Cardiac septum (tissue), 1 donor: ENCODE data around the gene INHBE. TPM values are rescaled to one million over a fixed set of nuclear protein-coding genes. Genes with fewer than 3 reads are reported as not detected.
"Not testable (repeated sequence)": the region's sequence is repeated elsewhere in the genome, so short reads cannot be mapped to it uniquely, and the experiment has no call there.

Experiments used
- DNase-seq: peaks from one replicate; pipeline ENCODE4 v3.0.0-alpha.2; 2020; ENCODE audit warnings: low spot score
- intact Hi-C: fragments of 100-400 bp; cut with DNase I; formaldehyde crosslinking; loops from one replicate; pipeline ENCODE4 v1.14.0; 2022
- total RNA-seq: library from RNA; stranded (reverse); fragmentation: NEBNext Ultra II Directional; extraction: Animal tissue kit (Norgen Biotek cat#: 25700); gene quantifications from one replicate; pipeline ENCODE4 v1.2.1, GENCODE V29; 2021
- donor health status: DM: no; HTN: no; CAD: no.

The INHBE gene
- total RNA-seq, 1 donor from 2014 or later, result 0.73 TPM

DNA sequence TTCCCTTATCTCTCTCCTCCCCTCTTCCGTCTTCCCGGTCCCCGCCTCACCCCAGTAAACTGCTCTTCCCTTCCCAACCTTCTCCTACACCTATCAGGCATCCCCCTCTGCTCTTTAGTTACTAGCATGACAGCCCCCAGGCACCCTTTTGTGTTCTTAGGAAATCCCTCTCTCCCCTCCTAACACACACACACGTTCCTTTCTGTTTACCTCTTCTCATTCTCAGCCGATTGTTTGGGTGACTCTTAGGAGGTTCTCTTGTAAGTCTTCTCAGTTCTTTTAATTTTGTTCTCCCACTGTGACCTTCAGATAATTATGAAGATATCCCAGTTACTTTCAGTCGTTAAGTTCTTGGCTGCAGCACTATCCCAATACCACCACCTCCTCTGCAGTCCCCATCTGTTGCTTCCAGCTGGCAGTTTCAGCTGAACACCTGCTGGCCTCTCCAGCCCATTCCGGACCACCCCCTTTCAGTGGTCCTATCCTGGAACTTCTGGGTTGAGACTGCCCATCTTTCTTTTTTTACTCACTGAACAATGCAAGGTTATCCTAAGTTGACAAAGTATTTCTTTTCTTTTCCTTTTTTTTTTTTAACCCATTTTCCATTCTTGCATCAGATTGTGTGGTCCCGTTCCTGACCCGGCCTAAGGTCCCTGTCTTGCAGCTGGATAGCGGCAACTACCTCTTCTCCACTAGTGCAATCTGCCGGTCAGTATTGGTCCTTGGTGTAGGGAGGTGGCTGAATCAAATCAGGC is 33.5 kb downstream of the INHBE start:
- peak; percentile 15 for DNase-seq
- intact Hi-C loops, result loop anchor here (5.0 kb wide), 1 partner anchor 34 kb away; the partner anchor contains the start of genes DDIT3 and MBD6

DNA sequence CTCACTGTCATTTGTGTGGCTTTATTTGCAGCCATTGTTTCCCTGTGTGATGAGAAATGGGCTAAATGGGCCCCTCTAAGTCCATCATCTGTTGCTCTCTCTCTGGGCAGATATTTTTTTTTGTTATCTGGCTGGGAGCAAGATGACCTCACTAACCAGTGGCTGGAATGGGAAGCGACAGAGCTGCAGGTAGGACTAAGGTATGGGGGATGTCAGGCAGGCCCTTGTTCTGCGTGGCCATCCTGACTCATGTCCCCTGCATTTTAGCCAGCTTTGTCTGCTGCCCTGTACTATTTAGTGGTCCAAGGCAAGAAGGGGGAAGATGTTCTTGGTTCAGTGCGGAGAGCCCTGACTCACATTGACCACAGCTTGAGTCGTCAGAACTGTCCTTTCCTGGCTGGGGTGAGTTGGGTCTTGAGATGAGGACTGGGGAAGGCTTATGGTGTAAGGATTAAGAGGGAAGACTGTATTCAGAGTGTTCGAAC is 34.1 kb downstream of the INHBE start:
- peak; percentile 70 for DNase-seq
- intact Hi-C loops, result loop anchor here (5.0 kb wide), 1 partner anchor 33 kb away; the partner anchor contains the start of genes DDIT3 and MBD6

DNA sequence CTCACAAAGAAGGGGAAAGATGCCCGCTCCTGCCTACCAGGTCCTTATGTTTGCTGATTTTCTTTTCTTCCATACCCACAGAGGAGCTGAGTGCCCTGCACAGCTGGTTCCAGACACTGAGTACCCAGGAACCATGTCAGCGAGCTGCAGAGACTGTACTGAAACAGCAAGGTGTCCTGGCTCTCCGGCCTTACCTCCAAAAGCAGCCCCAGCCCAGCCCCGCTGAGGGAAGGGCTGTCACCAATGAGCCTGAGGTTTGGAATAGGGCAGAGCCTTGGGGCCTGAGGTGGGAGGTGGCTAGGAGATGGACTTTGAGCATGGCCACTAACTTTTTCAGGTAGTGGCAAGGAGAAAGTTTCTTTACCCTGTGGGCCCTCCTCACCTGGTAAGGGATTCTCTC is 35.0 kb downstream of the INHBE start:
- peak; percentile 44 for DNase-seq
- intact Hi-C loops, result no loop called here

DNA sequence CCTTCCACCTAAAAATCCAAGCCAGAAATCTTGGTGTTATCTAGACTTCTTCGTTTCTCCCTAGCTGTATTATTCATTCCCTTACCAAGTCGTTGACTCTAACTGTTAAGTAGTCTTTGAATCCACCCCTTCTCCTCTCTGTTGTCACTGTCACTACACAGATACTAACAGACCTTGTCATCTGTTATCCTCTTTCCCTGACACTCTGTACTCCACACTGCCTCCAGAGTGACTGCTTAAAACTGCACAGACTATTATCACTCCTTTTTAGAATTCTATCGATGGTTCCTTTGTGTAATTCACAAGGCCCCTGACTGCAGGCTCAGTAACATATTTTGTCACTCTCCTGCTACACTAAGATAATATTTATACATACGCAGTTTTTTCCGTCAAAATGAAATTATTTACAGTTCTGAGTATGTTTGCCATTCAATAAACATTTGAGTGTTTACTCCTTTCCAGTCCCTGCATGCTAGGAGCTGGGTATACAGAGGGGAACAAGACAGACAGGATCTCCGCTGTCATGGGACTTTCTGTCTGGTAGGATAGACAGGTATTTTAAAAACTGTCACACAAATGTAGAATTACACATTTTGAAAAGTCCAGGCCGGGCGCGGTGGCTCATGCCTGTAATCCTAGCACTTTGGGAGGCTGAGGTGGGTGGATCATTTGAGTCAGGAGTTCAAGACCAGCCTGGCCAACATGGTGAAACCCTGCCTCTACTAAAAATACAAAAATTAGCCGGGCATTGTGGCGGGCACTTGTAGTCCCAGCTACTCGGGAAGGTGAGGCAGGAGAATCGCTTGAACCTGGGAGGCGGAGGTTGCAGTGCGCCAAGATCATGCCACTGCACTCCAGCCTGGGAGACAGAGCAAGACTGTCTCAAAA is 36.5 kb downstream of the INHBE start:
- peak; percentile 7 for DNase-seq
- intact Hi-C loops, result no loop called here

DNA sequence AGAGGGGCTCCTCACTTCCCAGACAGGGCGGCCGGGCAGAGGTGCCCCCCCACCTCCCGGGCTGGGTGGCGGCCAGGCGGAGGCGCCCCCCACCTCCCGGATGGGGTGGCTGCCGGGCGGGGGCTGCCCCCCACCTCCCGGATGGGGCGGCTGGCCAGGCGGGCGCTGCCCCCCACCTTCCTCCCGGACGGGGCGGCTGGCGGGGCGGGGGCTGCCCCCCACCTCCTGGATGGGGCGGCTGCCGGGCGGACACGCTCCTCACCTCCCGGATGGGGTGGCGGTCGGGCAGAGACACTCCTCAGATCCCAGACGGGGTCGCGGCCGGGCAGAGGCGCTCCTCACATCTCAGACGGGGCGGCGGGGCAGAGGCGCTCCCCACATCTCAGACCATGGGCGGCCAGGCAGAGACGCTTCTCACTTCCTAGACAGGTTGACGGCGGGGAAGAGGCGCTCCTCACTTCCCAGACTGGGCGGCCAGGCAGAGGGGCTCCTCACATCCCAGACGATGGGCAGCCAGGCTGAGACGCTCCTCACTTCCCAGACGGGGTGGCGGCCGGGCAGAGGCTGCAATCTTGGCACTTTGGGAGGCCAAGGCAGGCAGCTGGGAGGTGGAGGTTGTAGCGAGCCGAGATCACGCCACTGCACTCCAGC is 40.1 kb downstream of the INHBE start:
- DNase-seq, intact Hi-C loops: not testable (repeated sequence)

DNA sequence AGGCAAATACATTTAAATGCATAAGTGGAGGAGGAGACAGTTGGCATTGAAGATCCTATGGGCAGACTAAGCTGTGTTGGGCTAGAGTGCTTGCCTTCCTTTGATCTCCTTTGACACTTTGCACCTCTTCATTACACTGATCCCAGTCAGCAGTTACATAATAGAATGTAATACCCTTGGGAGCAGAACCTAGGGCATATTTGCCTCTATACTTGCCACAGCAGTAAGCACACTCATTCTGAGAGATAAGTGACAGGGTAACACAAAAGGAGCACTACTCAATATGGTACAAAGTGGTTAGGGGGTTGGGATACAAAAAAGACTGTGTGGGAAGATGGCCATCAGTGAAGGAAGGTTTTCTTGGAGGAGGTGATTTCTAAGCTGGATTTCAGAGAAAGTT is 41.7 kb downstream of the INHBE start:
- intact Hi-C loops, result no loop called here
- DNase-seq, result no peak

DNA sequence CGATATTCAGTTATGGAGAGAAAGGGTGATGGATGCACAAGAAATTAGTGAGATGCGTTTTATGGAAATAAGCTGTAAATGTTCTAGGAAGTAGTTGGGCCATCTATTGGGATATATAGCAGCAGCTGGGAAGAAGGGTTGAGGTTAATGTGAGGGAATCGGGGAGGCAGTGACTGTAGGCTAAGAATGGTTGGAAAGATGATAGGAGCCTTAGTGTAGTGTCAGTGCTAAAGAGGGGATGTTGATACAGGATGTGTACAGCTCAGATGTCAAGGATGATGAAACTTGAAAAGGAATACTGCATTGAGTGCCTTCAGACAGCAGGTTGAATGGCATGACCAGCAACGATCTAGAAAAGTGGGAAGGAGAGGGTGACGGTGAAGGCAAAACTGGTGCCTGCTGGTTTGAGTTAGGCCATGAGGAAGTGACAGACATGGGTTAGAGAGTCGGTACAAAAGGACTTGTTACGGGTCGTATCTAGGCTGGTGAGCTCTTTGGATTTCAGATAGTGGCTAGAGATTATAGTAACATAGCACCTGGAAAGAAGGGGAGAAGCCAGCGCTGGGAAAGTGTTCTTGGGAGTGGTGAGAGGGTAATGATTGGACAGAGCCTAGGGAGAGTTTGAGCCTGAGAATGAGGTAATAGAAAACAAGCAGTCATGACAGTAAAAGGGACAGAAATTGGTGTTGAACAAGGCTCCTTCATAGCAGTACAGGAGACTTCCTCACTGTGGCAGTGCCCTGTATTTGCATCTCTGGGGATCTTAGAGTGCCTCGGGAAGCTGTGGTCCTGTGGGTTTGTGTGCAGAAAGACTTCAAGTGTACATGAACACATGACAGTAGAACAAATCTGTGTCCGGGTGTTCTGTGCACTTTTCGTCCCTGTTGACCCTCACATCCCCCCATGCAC is 42.4 kb downstream of the INHBE start:
- intact Hi-C loops, result no loop called here

DNA sequence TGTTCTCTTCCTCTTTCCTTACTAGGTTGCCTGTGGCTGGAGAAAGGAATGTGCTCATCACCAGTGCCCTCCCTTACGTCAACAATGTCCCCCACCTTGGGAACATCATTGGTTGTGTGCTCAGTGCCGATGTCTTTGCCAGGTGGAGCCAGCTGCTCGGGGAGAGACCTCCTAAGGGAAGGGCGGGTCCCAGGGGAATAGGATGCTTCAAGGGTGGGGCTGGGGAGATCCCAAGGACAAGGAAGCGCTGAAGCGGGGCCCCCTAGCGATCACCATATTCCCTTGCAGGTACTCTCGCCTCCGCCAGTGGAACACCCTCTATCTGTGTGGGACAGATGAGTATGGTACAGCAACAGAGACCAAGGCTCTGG is 43.0 kb downstream of the INHBE start:
- intact Hi-C loops, result no loop called here
- DNase-seq, result no peak

More for the DNA sequence above, 42.4 kb downstream of the INHBE start:
- no peak for DNase-seq

DNA sequence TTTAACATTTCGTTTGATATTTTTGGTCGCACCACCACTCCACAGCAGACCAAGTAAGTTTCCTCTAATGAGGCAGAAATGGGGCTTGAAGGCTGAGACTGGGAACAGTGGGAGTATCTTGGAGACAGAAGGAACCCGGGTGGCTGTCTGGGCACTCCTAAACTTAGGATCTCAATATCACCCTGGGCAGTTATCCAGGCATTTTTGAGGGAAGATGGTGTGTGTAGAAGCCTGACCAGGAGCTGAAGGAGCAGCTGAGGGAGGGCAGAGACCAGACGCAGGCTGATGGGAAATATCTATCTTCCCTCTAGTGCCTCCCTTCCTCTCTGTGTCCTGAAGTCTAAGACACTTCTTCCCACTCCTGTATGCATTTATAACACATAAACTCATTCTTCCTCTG is 43.5 kb downstream of the INHBE start:
- no peak for DNase-seq
- intact Hi-C loops, result no loop called here

DNA sequence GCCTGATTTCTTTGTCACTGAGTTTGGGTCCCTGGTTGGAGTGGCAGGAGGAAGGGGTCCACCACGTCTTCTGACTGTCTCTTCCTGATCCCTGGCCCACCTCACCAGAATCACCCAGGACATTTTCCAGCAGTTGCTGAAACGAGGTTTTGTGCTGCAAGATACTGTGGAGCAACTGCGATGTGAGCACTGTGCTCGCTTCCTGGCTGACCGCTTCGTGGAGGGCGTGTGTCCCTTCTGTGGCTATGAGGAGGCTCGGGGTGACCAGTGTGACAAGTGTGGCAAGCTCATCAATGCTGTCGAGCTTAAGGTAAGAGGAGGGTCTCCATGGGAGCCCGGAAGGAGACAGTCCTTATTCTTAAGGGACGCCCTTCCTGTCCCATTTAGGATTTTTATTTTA is 45.1 kb downstream of the INHBE start:
- no peak for DNase-seq
- intact Hi-C loops, result no loop called here

DNA sequence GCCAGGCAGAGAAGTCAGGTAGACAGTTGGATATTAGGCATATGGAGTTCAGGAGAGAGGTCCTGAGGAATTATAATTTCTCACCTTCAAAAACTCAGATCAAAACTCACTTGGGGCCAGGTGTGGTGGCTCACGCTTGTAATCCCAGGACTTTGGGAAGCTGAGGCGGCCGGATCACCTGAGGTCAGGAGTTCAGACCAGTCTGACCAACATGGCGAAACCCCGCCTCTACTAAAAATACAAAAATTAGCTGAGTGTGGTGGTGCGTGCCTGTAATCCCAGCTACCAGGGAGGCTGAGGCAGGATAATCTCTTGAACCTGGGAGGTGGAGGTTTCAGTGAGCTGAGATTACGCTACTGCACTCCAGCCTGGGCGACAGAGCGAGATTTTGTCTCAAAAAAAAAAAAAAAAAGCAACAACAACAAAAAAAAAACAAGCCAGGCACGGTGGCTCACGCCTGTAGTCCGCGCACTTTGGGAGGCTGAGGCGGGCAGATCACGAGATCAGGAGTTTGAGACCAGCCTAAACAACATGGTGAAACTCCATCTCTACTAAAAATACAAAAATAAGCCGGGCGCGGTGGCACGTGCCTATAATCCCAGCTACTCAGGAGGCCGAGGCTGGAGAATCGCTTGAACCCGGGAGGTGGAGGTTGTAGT is 47.3 kb downstream of the INHBE start:
- intact Hi-C loops, DNase-seq: not testable (repeated sequence)

DNA sequence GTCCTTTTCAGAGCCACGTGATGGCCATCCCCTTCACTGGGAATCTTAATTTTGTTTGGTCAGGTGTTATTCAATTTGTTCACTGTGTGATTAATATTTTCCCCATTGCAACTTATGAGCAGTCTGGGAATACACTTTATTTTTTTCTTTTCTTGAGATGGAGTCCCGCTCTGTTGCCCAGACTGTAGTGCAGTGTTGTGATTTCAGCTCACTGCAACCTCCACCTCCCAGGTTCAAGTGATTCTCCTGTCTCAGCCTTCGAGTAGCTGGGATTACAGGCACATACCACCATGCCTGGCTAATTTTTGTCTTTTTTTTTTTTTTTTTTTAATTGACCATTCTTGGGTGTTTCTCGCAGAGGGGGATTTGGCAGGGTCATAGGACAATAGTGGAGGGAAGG is 51.4 kb downstream of the INHBE start:
- DNase-seq, intact Hi-C loops: not testable (repeated sequence)

Other genes with a start within 250 kb of the INHBE start
- gene NXPH4, start 238.5 kb upstream of the INHBE start, total RNA-seq, result 20.0 TPM
- gene SHMT2, start 225.6 kb upstream of the INHBE start, total RNA-seq, result 38.8 TPM
- 0.94 TPM for gene STAC3, start 204.1 kb upstream of the INHBE start, total RNA-seq
- gene R3HDM2, start 24.3 kb upstream of the INHBE start, total RNA-seq, result 77.7 TPM
- gene INHBC, start 20.5 kb upstream of the INHBE start, total RNA-seq, result not detected
- 0.83 TPM for gene GLI1, start 4.5 kb downstream of the INHBE start, total RNA-seq
- 5.9 TPM for gene ARHGAP9, start 24.6 kb downstream of the INHBE start, total RNA-seq
- 89.2 TPM for gene MARS1, start 32.8 kb downstream of the INHBE start, total RNA-seq
- gene DDIT3, start 65.2 kb downstream of the INHBE start, total RNA-seq, result 24.0 TPM
- 39.9 TPM for gene MBD6, start 67.5 kb downstream of the INHBE start, total RNA-seq
- 100 TPM for gene DCTN2, start 91.9 kb downstream of the INHBE start, total RNA-seq
- gene KIF5A, start 94.7 kb downstream of the INHBE start, total RNA-seq, result 0.22 TPM
- 17.9 TPM for gene PIP4K2C, start 135.9 kb downstream of the INHBE start, total RNA-seq
- 31.0 TPM for gene DTX3, start 149.5 kb downstream of the INHBE start, total RNA-seq
- gene ARHGEF25, start 156.1 kb downstream of the INHBE start, total RNA-seq, result 15.0 TPM
- 11.1 TPM for gene B4GALNT1, start 177.9 kb downstream of the INHBE start, total RNA-seq
- 133 TPM for gene OS9, start 238.8 kb downstream of the INHBE start, total RNA-seq